RWPE1 (cell line): ENCODE results near the gene AUTS2.

Experiments used
- CTCF ChIA-PET: fragments of 350-600 bp; sonication (Branson Sonifier 250); formaldehyde crosslinking; extraction: SDS; loops from one replicate; lab custom pipeline; 2021; lab: Yijun Ruan, JAX
- POLR2A ChIA-PET: fragments of 400-600 bp; formaldehyde crosslinking; extraction: SDS; loops from one replicate; lab custom pipeline; 2020; ENCODE audit warnings: antibody characterized with exemption; ENCODE audit not compliant: low non-redundant PET; lab: Yijun Ruan, JAX
- DNase-seq: peaks from one replicate; pipeline ENCODE4 v3.0.0; 2012; ENCODE audit warnings: low spot score
- H3K27ac ChIP-seq: fragments of 450-650 bp; 2 replicates; pipeline ENCODE4 v1.5.1; 2017
- CTCF ChIP-seq: fragments of 450-650 bp; conservative IDR thresholded peaks from 2 replicates; pipeline ENCODE4 v1.5.1; 2017; ENCODE audit warnings: low read depth, mild to moderate bottlenecking

AUTS2 gene

GRCh38 chr7:69684369-69685292 is 86.4 kb downstream of the AUTS2 start:
- no peak for TF ChIP-seq CTCF
- no peak for DNase-seq
- no peak overlapping the region for H3K27ac ChIP-seq
- POLR2A ChIA-PET: no interaction called here
- CTCF ChIA-PET: no interaction called here

- H3K27ac ChIP-seq: no peak overlapping the region
- ChIA-PET POLR2A (no interaction called here), CTCF (no interaction called here)
- no peak for DNase-seq
- no peak for TF ChIP-seq CTCF
These were observed 87.0 kb downstream of the AUTS2 start for GRCh38 chr7:69685293-69685631.

- ChIA-PET POLR2A (no interaction called here), CTCF (no interaction called here)
- no peak for DNase-seq
- H3K27ac ChIP-seq: no peak overlapping the region
- no peak for TF ChIP-seq CTCF
These were observed 88.1 kb downstream of the AUTS2 start for GRCh38 chr7:69686366-69686765.

GRCh38 chr7:69687739-69688433 is 89.6 kb downstream of the AUTS2 start:
- CTCF ChIA-PET: no interaction called here
- TF ChIP-seq CTCF: no peak
- POLR2A ChIA-PET: no interaction called here
- DNase-seq: no peak
- no peak overlapping the region for H3K27ac ChIP-seq

- ChIA-PET POLR2A (no interaction called here), CTCF (no interaction called here)
- DNase-seq: no peak
- TF ChIP-seq CTCF: no peak
- no peak overlapping the region for H3K27ac ChIP-seq
These were observed 92.1 kb downstream of the AUTS2 start for GRCh38 chr7:69690329-69690728.

- ChIA-PET POLR2A (no interaction called here), CTCF (interaction anchor here (0.6 kb wide), 1 partner anchor 32 kb away, joined by 4 read pairs; no protein-coding TSS in a partner anchor)
- no peak for TF ChIP-seq CTCF
- no peak overlapping the region for H3K27ac ChIP-seq
- DNase-seq: no peak
These were observed 93.1 kb downstream of the AUTS2 start for GRCh38 chr7:69691327-69691726.
